Stimulated activated CD4-positive, alpha-beta T cell treated with anti-CD3 and anti-CD28 coated beads, Interleukin-12 subunit alpha, Interleukin-12 subunit beta, amount 100 ng/mL, for 4 hours (primary cell): ENCODE results near the gene GYS2.

Experiments
- DNase-seq: peaks from one replicate; pipeline ENCODE4 v3.0.0-alpha.2; 2020

The GYS2 gene

DNA sequence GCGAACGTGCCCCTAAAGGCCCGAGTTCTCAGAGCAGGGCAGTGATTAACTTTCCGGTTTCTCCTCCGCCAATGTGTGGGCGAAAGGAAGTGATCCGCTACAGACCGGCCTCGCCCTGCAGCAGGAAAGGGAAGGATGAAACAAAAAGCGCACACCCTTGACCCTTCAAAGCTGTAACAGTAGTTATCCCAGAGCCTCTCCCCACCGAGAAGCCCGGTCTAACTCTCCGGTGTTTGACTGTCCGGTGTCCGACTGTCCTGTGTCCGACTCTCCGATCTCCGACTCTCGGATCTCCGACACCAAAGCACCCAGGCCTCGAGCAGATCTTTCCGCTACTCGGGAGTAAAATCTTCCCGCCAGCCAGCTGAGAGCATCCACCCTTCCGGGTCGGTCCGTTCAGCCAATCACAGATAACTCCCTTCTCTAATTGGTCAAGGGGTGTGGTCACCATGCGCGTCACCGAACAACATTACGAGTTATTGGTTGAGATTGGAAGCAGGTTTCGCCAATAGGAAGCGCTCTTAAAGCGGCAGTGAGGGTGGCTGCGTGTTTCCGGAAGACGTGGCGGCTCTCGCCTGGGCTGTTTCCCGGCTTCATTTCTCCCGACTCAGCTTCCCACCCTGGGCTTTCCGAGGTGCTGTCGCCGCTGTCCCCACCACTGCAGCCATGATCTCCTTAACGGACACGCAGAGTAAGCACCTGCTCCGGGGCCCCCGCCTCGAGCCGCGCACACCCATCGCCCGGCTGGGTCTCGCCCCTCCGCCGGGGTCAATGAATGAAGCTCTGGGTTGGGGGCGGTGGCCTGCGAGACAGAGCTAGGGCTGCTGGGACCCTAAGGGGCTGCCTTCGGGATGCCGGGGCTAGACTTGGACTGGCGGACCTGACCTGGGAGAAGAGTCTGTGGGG is 103.1 kb downstream of the GYS2 start, which contains the start of the genes GOLT1B and RECQL:
Gene GOLT1B, plus strand, starts transcription at position 532 of the 906 bp plus-strand sequence. Its CDS starts 135 bp downstream, at position 667.
Gene RECQL, minus strand, starts transcription at position 378 of the 906 bp plus-strand sequence. CDS start 2,065 bp downstream, outside the sequence.
- peak; percentile 74 for DNase-seq

DNA sequence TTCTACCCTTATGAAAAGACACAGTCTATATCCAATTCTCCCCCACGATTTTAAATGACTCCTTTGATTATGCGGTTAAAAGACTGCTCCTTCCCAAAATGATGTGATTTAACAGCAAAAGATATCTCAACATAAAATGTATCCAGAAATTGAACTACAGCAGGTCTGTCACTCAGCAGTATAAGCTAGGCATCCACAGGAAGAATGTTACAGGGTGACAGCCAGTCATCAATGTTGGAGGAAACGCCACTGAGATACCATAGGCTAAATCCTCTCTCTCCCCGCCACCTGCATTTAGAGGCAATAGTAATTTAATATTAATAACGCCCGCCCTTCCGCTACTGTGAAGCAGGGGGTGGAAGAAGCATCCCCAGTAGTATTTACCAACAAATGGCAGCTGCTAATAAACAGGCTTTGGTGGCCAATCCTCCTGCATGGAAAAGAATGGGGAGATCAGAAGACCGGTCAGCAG is 103.8 kb downstream of the GYS2 start:
- DNase-seq: no peak

DNA sequence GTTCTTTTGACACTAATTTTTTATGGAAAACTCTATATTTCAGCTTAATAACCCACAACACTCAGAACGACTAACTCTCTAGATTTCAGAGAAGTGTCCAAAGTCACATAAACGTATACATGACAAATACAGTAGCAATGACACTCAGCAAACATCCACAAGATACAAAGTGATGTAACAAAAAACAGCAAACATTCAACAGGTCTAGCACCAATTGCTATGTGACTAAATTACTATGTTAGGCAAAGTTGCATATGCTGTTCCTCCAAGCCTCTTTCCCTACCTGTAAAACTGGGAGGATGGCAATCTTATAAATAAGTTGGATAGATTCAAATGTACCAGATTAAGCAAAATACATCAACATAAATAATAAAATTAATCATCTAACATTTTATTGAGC is 104.9 kb downstream of the GYS2 start:
- no peak for DNase-seq
